NCI-H146 treated with DMSO at 0.1 percent for 48 hours (cell line): ENCODE data around the gene SFXN2.
A peak's percentile ranks its signal among the peaks of the same experiment; 100 is the strongest.
"Not testable (repeated sequence)": the region's sequence is repeated elsewhere in the genome, so short reads cannot be mapped to it uniquely, and the experiment has no call there.

ENCODE experiments used
- DNase-seq: peaks from one replicate; lab custom pipeline; 2025; ENCODE audit not compliant: unreplicated experiment; lab: John Stamatoyannopoulos, UW

Gene SFXN2, protein sequence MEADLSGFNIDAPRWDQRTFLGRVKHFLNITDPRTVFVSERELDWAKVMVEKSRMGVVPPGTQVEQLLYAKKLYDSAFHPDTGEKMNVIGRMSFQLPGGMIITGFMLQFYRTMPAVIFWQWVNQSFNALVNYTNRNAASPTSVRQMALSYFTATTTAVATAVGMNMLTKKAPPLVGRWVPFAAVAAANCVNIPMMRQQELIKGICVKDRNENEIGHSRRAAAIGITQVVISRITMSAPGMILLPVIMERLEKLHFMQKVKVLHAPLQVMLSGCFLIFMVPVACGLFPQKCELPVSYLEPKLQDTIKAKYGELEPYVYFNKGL

DNA sequence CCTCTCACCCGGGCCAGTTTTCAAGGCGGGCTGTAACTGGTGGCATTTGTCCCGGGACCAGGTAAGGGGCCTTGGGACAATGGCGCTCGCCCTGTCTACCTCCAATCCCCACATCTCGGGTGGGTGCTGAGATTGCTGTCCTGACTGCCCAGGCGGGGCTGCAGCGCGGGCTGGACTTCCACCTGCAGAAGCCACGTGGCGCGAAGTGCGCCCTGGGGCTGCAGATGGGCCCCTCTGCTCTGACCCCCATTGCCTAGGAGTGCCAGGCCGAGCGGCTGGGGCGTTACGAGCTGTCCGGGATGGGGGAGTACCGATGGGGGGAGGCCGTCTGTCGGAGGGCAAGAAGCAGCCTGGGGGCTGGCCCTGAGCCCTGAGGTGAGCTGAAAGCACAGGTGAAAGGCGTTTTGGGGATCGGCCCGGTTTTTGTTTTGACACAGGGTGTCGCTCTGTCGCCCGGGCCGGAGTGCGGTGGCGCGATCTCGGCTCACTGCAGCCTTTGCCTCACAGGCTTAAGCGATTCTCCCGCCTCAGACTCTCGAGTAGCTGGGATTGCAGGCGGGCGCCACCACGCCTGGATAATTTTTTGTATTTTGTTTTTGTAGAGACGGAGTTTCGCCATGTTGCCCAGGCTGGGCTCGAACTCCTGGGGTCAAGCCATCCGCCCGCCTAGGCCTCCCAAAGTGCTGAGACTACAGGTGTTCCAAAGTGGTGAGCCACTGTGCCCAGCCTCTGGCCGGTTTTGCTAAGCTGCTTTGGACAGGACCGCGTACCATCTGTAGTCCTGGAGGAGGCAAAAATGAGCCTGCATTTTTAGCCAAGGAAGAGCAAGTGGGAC is at the start of gene SFXN2:
SFXN2 (plus strand) TSS at position 16 of the 835 bp plus-strand sequence. CDS start 12,001 bp downstream, outside the sequence.
- DNase-seq, result no peak

DNA sequence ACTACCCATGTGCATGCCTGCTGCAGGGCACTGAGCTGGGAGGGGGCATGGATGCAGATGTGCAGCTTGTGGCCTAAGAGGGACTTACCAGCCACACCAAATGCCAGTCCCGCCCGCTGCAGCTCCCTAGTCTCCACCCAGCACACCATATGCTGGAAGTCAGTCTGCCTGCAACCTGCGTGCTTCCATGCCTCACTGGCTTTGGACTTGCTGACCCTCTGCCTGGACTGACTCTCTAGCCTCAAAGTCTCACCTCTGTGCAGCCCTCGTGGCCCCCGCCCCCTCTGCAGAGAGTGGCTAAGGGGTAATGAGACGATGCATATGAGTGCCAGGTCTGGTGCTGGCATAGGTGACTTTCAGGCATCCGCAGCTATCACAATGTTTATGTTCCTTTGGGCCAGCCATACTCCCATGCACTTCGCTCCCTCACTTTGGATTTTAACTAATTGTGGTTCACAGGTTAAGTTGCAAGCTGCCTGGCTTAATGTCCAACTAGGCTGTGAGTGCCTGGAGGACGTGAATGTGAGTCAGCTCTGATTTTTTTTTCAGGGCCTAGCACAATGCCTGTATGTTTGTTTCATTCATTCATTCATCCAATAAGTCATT is 48.4 kb upstream of the SFXN2 start:
- DNase-seq, result no peak

DNA sequence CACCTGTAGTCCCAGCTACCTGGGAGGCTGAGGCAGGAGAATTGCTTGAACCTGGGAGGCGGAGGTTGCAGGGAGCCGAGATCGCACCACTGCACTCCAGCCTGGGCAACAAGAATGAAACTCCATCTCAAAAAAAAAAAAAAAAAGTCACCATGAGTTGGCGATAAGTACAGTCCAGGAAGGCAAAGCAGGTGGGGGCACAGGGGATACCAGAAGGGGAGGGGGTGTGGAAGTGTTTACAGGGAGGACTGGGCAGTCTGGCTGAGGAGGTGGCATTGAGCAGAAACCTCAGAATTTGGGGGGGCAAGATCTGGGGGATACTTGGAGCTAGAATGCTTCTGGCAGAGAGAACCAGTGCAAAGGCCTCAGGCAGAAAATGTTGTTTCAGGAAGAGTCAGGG is 47.0 kb upstream of the SFXN2 start:
- not testable (repeated sequence) for DNase-seq

DNA sequence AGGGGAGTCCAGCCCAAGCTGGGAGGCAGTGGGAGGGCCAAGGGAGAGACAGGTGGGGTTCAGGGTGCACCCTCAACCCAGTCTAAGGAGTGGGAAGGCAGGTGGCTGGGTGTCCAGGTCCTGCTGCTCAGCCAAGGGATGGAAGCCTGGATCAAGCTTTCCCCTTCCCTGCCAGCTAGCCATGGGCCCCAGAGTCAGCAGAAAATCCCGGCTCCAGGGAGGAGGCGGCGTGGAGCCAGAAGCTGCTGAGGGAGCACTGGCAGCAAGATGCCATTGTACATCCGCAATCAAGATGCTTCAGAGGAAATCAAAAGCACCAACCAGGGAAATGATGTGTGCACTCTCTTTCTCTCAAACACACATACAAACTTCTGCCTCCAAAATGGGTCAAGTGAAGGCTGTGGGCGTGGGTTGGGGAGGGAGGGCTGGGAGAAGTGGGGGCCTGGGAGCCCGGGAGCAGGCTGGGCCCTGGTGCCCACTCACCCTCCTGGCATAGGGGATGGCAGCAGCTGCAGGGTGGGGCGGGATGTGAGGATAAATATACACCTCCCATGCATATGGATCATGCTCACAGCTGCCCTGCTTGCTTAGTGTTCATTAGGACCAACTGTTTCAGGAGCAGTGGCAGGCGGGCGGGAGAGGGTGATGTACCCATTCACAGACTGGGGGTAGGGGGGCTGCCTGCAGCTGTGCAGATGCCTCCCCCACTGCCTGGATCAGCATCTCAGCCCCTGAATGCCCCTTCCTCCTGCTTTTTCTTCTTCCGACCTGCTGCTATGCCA is 45.9 kb upstream of the SFXN2 start:
- no peak for DNase-seq

DNA sequence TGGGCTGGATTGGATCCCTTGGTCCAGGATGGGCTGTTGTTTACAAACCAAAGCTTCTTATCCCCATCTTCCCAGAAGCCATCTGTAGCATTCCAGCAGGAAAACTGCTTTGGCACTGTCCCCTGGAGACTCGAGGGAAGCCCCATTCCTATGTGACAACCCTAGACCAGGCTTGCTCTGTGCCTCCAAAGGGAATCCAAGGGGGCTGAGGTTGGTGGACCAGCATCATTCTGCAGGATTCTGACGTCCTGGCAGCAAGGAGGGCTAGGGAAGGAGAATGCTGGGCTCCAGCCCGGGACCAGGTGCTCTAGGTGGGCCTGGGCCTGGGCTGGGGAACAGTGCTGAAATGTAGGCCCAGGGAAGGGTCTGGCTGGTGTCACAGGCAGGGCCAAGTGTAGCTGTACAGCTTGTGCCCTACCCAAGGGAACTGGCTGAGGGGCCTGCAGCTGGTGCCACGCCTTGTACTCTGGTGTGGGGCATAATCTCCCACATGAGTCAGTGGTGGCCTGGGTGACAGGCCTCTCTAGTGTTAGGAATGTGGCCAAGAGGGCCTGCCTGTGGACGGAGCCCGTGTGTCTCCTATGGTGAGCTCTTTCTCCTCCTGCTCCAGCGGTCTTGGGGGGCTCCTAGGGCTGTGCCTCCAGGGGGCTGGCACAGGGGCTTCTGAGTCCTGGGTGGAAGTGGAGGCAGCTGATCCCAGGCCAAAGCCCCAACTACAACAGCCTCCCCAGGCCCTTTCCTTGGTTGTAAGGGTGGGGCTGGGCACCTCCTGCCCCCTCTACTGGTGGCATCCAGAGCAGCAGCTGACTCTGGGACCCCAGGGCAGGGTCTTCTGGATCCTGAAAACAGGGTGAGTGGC is 45.0 kb upstream of the SFXN2 start:
- no peak for DNase-seq

DNA sequence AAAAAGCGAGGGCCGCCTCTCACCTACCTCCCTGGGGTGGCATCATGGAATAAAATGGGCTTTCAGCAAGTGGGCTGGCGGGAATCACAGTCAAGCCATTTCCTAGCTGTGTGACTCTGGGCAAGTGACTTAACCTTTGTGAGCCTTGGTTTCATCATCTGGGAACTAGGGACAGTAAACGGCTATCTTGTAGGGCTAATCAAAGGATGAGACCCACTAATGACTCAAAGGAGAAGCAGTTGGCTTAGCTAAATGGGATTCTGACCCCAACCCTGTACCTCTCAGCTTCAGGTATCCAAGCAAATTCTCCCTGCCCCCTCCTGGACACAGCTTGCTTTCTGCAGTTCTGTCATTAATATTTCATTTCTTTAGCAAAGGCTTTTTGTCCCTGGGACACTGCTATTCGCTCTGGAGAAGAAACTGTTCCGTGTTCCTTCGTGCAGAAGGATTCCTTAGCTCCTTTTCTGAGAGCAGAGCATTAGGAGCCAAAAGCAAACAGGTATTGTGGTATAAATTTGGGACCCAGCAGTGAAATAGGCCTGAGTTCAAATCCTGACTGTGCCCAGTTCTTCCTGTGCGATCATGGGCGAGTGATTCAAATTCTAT is 44.3 kb upstream of the SFXN2 start:
- no peak for DNase-seq

DNA sequence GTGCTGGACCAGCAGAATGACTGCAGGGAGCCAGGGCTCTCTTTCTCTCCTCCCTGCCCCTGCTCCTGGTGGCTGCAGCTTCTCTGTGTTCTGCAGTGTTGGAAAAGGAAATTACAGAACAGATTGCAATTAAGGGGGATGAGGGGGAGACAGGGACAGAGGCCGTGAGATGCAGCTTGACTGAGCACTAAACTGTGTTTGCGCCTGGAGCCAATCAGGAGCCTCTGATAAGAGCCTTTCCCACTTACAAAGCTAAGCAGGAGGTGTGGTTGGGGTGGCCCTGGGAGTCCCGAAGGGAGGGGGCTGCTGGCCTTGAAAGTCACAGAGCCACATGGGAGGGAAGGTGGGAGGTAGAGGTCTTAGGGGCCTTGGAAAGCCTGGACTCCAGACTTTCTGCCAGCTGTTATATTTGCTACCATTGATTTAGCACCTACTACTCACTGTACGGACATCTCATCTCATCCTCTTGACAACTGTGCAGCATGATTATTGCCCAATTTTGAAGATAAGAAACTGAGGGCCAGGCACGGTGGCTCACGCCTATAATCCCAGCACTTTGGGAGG is 43.5 kb upstream of the SFXN2 start:
- DNase-seq, result no peak

DNA sequence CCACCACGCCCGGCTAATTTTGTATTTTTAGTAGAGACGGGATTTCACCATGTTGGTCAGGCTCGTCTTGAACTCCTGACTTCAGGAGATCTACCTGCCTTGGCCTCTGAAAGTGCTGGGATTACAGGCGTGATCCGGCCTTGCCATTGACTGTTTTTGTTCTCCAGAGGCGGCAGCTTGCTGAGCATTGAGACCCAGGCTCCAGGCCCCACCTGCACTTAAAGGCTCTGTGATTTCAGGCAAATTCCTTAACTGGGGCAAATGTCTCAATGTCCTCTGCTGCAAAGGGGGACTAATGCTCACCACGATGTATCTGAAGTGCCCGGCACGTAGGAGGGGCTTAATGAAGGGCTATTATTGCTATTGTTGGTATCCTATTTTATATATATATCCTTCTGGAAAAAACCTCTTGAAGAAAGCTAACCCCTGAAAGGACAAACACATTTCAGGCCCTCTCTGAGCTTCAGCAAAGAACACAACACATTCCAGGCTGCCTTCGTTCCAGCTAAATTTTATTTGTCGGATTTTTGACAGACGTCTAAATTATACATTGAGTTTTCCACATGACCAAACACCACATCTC is 41.1 kb upstream of the SFXN2 start:
- DNase-seq, result no peak

DNA sequence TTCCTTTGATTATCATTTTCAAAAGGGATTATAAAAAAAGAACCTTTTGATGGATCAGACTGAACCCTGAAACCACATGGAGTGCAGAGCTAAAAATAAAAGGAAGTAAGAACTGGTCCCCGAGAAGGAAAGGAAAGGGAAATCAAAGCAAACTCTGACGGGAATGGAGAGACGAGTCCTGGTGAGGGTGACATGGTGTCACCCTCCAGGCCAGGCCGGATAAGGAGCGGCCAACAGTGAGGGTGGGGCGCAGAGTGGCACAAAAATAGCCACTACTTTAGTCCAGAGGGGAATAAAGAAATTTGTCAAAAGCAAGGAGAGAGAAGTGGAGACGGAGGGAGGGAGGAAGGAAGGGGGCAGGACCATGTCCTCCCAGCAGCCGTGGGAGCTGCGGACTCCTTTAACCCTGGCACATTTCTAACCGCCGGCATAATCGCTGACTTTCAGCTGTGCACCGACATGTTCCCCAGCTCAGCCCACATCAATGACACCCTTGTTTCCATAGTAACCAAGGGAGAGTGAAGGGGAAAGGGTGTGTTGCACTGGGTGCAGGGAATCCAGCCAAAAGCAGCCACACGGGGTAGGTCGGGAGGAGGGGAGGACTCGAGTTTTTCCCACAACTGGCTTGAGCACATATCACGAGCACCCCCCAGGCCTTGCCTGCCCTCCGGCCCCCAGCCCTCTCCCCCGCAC is 40.5 kb upstream of the SFXN2 start:
- DNase-seq, result no peak

DNA sequence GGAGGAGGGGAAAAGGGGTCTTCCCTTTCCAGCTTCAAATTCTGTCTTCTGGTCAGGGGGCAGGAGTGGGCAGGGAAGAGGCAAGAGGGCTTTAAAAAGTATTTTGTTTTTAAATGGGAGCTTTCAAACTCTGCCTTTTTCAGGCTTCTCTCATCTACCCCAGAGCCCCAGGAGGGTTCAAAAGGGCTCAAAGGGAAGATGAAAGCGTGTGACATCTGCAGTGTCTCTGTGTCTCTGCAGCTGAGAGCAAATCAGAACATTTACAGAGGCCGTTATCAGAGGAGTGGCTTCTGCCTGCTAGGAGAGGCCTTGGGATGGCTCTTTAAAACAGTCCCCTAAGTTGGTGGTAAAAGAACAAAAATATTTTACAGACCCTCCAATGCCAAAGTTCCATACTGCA is 39.9 kb upstream of the SFXN2 start:
- no peak for DNase-seq

DNA sequence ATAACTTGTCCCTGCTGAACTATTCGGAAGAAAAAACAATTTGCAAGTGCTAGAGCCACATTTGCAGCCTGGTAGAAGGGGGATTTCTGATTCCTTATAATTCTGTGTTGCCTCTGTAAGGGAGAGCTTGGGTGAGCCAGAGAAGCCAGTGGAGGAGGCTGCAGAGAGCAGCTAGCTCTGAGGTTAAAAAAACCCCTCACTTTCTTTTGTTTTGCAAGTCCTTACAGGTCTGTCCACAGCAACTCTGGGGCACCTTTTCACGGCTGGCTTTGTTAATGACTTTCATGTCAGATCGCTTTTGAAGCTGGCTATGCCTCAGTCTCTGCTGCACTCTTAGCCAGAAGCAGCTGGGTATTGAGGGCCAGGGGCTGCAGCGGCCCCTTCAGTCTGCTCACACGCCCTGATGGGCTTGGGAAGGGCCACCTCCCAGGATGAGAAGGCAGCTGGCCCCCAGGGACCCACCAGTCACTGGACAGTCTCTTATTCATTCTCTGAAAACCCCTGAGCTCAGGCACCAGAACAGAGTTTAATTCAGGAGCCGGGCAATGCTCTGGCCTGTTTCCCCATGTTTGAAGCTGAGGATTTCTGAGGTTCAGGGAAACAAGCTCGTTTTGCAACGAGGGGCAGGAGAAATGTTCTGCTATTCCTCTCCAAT is 39.3 kb upstream of the SFXN2 start:
- DNase-seq, result no peak

DNA sequence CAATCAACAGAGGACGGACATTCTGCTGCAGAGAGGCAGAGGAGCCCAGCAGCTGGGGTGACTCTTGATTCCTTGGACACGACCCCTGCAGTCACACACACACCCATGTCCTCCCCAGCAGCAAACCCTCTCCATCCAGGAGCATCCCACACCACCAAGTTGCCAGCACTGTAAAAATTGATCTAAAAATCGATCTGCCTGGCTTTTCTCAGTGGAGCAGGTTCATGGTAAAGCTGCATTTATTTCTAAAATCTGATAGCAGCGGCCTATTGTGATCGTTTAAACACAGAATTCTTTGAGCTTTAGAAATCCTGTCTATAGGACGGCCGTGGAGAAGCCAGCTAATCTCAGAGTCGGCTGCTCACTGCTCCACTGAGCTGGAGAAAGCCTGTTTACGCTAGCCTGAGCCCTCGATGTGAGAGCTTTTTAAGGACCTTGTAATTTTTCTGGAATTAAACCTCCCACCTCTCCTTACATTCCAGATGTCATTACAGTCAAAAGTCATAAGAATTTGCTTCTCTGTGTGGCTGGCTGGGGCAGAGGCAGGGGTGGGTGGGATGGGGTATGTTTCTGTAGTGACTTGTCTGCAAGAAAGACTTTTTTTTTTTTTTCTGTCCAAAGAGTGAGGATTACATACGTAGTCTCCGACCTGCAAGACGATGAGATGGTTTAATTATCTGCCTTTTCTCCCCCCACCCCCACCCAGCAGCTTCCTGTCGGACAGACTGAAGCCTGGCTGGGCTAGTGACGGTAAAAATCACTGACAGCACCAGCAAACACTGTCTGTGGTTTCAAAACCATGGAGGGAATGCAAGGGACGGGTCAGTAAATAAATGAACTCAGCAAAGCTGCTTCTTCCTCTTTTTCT is 38.5 kb upstream of the SFXN2 start:
- no peak for DNase-seq

DNA sequence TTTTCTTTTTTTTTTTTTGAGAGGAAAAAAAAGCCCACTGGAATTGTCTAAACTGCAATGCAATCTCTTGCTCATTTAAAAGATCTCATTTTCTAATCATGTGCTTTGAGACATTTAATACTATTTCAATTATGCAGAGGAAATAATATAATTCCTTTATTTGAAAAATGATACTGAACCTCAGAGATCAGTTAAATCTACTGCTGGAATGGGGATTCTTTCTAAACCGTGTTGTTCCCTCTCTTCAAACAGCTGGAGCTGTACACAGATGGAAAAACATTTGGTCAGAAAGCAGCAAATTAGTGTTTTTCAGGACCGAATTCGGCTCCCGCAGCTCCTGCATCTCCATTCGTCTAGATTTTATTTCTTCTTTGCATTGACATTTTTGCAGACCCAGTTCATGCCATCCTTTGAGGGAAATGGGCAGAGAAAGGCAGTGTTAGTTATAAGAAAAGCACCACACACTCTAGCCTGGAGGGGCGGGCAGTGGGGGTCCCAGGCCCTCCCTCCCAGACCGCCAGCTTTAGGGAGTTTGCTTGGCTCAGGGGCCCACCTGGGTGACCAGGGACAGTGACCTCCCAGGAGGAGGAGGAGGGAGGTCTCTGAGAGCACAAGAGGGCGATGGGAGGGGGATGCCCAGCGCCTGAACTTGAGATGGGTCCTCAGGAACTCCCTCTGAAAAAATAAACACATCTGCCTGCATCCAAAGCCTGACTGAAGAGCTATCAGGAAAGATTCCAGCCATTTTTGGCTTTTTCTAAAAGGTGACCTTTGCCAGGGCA is 37.7 kb upstream of the SFXN2 start:
- DNase-seq, result no peak

DNA sequence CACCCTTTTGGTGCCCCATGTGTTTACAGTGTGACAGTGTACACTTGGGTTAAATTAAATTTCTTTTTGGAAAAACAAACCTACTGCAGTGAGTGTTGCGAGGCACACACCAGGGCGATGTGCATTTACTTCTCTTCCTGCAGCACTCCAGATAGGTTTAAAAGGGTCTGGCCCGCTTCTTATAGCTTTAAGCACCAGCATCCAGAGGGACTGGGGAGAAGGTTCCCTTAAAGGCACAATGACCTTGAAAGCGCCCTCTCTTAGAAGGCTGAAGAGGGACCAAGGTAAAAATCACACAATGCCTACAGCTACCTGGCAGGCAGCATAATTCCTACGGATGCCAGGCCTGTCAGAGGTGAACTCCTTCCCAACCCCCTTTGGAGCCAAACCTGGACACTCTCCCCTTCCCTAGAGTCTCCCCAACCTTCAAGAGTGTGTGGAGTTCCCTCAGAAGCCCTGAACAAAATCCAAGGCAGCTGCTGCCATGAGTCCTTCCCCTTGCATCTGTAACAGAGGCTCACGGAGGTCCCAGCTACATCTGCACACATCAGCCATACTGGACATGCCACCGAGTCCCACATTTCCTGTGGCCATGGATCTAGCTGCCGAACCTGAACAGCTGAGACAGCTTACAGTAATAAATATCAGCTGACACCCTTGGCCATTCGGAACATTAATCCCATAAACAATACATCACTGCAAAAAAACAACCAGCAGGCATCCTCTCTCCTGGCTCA is 36.9 kb upstream of the SFXN2 start:
- no peak for DNase-seq

DNA sequence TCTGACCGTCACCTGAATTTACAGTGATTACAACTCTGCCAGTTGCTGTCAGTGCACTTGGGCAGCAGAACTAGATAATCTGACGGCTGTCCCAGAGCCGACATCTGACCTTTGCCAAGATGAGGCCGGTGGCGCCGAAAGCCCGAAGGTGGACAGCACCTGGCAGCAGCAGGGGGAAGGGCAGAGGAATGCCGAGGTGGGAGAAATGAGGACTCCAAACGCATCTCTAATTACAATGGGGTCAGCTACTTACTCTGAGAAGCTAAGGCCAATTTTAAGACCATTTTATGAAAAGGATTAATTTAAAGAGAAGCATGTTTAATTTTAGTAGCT is 36.4 kb upstream of the SFXN2 start:
- peak; percentile 62 for DNase-seq

DNA sequence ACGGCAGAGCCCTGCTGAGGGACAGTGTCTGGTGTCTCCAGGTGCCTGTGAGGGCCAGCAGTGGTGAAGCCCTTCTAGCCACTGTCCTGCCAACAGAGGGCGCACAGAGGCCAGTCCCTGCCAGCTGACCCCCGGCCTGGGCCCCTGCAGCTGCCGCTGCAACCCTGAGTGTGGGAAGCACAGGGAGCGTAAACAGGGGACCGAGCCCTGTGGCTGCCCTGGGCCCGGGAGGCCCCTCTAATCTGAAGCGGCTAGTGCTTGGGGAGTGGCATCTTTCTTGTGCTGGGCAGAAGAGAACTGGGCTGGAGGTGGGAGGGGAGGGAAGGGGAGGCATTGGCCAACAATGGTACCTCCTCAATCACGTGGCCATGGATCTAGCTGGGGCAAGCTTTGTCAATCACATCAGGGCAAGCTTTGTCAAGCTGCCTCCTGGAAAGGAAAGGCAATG is 35.6 kb upstream of the SFXN2 start:
- DNase-seq, result peak; percentile 77
